Mucosa of stomach (tissue), 1 donor: ENCODE data around the gene NPEPL1.

Source experiments
- H3K27me3 ChIP-seq: one replicate; pipeline ENCODE4 v1.7.0; 2013; ENCODE audit warnings: mild to moderate bottlenecking, low read length; ENCODE audit not compliant: control insufficient read depth, insufficient read depth
- H3K36me3 ChIP-seq: one replicate; pipeline ENCODE4 v1.7.0; 2013; ENCODE audit warnings: low read length; ENCODE audit not compliant: control insufficient read depth, insufficient read depth
- H3K4me1 ChIP-seq: one replicate; pipeline ENCODE4 v1.7.0; 2013; ENCODE audit warnings: mild to moderate bottlenecking, low read length; ENCODE audit not compliant: control insufficient read depth, insufficient read depth
- H3K4me3 ChIP-seq: one replicate; pipeline ENCODE4 v1.7.0; 2013; ENCODE audit warnings: low read length
- H3K9ac ChIP-seq: one replicate; pipeline ENCODE4 v1.7.0; 2013; ENCODE audit warnings: mild to moderate bottlenecking, low read length, moderate library complexity
- H3K9me3 ChIP-seq: one replicate; pipeline ENCODE4 v1.7.0; 2013; ENCODE audit warnings: mild to moderate bottlenecking, low read length, moderate library complexity; ENCODE audit not compliant: control insufficient read depth
- donor health status: Pancreatic carcinoma.

NPEPL1 gene

DNA sequence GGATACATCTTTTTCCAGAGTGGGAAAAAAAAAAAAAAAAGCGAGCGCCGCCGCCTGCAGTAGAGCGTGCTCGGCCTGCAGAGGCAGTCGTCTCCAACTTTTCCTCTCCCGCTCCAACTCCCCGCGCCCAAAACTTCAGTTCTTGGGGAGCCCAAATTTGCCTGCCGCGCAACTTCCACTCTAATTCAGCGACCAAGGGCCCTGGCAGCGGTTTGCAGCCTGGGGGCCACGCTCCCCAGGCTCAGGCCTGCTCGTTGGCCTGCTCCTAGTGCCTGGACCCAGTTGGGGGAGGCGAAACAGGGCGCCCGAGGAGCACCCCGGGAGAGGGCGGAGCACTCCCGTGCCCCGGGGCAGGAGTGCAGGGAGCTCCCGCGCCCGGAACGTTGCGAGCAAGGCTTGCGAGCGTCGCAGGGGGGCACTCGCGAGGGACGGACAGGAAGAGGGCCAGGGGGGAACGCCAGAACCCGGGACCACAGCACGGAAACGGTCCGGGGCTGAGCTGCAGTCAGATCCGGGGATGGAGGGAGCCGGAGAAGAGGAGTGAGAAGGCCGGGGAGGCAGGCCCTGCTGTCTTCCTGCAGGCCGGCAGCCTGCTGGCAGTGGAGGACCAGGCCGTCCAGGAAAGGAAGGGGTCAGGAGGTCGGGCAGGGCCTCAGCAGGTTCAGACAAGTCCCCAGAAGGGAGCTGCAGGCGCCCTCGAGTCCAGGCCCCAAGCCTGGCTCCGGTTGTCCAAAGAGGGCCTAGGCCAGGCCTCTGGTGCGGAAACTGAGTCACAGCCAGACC is 41.6 kb upstream of the NPEPL1 start, which contains the start of gene STX16:
TSS of gene STX16 (plus strand) at position 508 of the 783 bp plus-strand sequence. CDS start 724 bp downstream, outside the sequence.
- peaks cover 10% of the 10 kb centered on the region for H3K4me1 ChIP-seq
- H3K36me3 ChIP-seq: no peaks in the 10 kb centered on the region
- H3K4me3 ChIP-seq: peak within 1 kb of the TSS; percentile 98
- H3K9me3 ChIP-seq: no peaks in the 10 kb centered on the region
- peak within 1 kb of the TSS; percentile 99 for H3K9ac ChIP-seq
- H3K27me3 ChIP-seq: no peaks in the 10 kb centered on the region

DNA sequence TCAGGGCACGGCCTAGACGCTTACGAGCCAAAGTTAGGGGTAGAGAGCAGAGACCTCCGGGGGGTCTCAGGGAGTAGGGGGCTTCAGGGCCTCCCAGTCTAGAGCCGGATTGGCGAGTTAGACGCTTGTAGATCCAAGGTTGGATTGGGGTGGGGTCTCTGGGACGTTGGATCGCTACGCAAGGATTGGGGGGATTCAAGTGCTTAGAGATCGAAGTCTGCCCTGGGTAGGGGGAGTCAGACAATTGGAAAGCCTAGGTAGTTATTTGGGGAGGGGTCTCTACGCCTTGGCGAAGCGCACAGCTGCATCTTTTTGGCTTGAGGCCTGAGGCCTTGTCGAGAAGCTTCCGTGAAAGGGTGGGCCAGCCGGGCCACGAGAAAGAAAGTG is 41.0 kb upstream of the NPEPL1 start:
- Histone ChIP-seq H3K9ac (peak overlapping the region; percentile 99), H3K36me3 (no peaks in the 10 kb centered on the region), H3K4me1 (peaks cover 10% of the 10 kb centered on the region), H3K9me3 (no peaks in the 10 kb centered on the region), H3K27me3 (no peaks in the 10 kb centered on the region), H3K4me3 (peak overlapping the region; percentile 98)

DNA sequence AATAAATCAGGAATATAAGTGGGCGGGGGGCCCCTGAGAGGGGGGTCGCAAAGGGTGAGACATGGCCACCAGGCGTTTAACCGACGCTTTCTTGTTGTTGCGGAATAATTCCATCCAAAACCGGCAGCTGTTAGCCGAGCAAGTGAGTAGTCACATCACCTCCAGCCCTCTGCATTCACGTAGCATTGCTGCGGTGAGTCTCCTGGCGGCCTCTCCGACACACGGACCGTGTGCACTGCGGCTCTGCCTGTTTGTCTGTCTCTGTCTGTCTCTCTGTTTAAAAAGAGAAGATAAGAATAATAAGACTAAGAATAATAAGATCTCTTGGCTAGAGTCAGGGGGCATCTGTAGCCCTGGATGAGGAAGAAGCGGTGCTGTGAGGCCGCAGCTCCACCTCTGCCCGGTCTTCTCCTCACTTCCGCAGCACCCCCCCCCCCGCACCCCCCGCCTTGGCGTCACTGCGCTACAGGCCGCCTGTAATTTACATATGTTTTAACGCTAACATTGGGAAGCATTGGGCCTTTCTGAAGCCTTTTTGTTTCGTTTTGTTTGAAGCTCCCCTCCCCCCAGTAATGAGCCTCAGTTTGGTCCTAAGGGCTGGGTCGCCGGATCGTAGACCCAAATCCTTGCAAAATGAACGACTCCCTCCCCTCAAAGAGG is 40.5 kb upstream of the NPEPL1 start:
- Histone ChIP-seq H3K9ac (peak overlapping the region; percentile 99), H3K27me3 (no peaks in the 10 kb centered on the region), H3K4me1 (peaks cover 10% of the 10 kb centered on the region)

DNA sequence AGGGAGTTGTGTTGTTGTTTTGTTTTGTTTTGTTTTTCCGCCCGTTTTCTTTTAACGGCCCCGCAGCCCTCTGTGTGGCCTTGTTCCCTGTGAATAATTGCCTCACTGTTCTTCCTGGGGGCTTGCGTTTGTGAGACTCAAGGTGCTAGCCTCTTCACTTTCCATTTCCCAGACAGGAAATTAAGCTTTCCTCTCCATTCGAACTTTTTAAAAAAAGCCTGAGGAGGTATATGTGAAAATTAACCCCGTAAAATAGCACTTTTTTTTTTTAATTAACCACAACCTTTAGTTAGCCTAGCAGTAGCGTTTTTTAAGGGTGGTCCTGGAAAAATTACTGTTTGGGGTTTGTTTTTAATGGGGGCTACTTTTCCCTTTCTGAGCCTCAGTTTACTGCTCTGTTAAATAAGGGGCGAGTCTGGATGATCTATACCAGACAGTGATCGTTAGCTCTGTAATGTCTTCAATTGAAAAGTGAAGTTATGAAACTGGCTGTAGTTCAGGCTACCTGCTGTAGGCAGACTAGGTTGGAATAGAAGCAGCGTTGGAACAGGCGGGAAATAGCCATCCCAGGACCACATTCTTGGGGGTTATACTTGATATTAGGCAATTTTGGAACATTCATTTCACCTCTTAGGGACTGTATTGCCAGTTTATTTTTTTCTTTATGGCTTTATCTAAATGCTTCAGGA is 39.9 kb upstream of the NPEPL1 start:
- no peaks in the 10 kb centered on the region for H3K36me3 ChIP-seq
- peaks cover 10% of the 10 kb centered on the region for H3K4me1 ChIP-seq
- no peaks in the 10 kb centered on the region for H3K27me3 ChIP-seq
- H3K9me3 ChIP-seq: no peaks in the 10 kb centered on the region
- peak overlapping the region; percentile 98 for H3K4me3 ChIP-seq
- peak overlapping the region; percentile 99 for H3K9ac ChIP-seq

More for the DNA sequence above, 40.5 kb upstream of the NPEPL1 start:
- Histone ChIP-seq H3K36me3 (no peaks in the 10 kb centered on the region), H3K4me3 (peak overlapping the region; percentile 98), H3K9me3 (no peaks in the 10 kb centered on the region)

DNA sequence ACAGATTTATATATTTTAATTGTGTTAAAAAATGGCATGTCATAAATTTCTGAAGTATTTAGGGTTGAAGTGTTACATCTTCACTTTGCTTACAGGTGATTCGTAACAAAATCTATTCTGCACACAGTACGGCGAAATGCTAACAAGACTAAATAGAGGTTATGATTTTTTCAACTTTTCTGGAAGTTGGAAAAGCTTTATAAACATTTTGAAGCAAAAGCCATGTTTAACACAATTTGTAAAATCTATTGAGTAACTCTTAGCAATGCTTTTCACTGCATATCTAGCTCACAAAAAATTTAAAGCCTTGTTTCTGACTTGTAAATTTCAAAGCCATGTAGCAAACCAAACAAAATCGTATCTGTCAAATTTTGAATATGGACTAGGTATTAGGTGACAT is 38.3 kb upstream of the NPEPL1 start:
- Histone ChIP-seq H3K36me3 (no peaks in the 10 kb centered on the region), H3K4me3 (no peak overlapping the region), H3K4me1 (peaks cover 7% of the 10 kb centered on the region), H3K27me3 (no peaks in the 10 kb centered on the region), H3K9me3 (no peaks in the 10 kb centered on the region), H3K9ac (no peak overlapping the region)

DNA sequence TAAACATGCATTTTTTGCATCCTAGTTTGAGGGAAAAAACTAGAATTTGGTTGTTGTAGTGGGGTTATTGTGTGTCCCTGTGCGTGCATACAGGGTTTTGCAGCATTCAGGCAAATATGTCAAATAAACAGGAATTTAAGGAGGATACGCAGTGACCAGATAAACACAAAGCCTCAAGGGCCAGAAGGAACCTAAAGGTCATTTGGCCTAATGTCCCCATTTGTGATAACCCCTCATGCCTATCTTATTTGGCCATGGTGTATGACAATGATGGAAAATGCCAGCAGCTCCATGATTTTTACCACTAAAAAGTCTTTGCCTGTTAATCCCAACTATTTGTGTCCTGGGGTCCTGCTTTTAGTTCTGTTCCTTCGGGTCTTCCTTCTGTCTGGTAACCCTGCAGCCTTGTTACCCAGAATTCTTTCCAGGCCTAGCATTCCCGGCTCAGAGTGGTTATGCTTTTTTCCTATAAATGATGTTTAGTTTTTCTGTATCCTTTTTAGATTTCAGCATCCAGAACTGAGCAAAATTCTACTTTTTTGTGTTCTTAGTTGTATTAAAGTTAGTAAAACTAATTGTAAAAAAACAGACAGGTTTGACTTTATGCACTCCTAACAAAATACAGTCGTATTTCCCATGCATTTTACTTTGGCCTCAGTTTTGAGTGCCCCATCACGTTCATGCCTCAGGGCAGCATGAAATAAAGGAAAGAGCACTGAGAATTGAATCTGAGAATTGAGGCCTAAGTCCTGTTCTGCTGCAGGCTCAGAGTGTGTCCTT is 37.1 kb upstream of the NPEPL1 start:
- no peaks in the 10 kb centered on the region for H3K36me3 ChIP-seq
- H3K9me3 ChIP-seq: no peaks in the 10 kb centered on the region
- peaks cover 5% of the 10 kb centered on the region for H3K4me1 ChIP-seq
- no peaks in the 10 kb centered on the region for H3K27me3 ChIP-seq
- no peak overlapping the region for H3K9ac ChIP-seq
- no peak overlapping the region for H3K4me3 ChIP-seq

DNA sequence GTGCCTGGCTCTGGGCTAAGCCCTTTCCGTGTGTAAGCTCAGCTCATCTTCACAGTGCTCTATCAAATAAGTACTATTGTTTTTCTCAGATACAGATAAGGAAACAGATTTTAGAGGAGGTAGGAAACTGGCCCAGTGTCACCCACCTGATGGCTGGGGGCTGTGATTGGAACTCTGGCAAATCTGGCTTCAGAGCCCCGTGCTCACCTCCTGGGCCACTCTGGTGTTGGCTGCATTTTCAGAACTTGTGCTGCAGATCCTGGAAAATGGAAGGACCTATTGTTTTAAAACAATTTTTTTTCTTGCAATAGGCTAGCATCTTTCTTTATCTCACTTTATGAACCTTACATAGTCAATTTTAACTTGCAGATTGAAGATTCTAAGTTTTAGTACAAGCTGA is 35.8 kb upstream of the NPEPL1 start:
- H3K9ac ChIP-seq: no peak overlapping the region
- peaks cover 5% of the 10 kb centered on the region for H3K4me1 ChIP-seq
- no peak overlapping the region for H3K4me3 ChIP-seq
- H3K27me3 ChIP-seq: no peaks in the 10 kb centered on the region
- H3K9me3 ChIP-seq: no peaks in the 10 kb centered on the region
- H3K36me3 ChIP-seq: peaks cover 5% of the 10 kb centered on the region

DNA sequence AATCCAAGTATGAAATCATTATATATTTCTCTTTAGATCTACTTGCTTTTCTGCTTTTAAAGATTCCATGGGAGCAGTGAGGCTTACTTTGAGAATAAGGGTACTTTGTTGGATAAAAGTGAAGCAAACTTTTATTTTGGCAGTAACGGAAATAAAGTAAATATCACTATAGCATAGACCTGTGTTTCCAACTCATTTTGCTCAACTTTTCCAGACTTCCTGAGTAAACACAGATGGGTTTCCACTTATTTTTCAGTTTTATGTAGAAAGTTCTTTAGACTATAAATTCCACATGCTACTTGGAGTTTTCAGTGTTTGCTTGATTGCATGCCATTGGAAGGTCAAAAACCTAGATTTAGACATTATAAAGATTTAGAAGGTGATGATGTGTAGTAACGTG is 35.3 kb upstream of the NPEPL1 start:
- Histone ChIP-seq H3K9ac (no peak overlapping the region), H3K4me1 (peaks cover 5% of the 10 kb centered on the region), H3K36me3 (peaks cover 5% of the 10 kb centered on the region), H3K4me3 (no peak overlapping the region), H3K27me3 (no peaks in the 10 kb centered on the region), H3K9me3 (no peaks in the 10 kb centered on the region)

DNA sequence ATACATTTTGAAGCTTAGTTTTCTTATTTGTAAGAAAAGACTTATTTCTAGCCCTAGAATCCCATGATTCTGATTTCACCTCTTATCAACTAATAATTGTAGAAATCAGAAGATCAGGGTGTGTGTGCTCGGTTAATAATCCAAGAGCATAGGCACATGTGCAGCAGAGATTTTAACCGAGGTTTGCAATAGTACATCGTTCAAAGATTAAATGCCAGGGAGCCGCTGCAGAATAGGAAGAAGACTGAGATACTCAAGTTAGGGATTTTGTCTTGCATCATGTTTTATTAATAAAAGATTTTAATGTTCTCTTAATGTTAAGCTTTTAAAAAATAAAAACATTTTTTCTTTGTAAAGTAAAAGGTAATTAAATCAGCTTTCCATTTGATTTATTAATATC is 34.6 kb upstream of the NPEPL1 start:
- Histone ChIP-seq H3K36me3 (peaks cover 5% of the 10 kb centered on the region), H3K4me1 (peaks cover under 1% of the 10 kb centered on the region), H3K9me3 (no peaks in the 10 kb centered on the region), H3K9ac (no peak overlapping the region), H3K27me3 (no peaks in the 10 kb centered on the region), H3K4me3 (no peak overlapping the region)

DNA sequence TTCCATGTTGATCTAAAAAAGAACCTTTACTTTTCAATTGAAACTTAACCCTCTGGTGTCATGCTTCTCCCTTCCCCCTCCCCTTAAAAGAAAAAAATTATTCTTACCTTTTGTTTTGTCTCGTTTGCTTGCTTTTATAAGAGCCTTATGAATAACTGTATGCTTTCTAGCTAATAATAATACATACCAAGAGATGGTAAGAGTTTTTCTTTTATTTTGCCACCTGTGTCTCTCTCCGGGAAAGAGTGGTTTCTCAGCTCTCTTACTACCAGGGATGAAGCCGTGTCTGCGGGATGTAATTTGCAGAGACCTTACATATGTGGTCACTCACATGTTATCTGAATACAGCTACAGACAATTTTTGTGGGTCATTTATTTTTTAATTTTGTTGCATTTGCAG is 33.8 kb upstream of the NPEPL1 start:
- Histone ChIP-seq H3K9ac (no peak overlapping the region), H3K36me3 (peaks cover 5% of the 10 kb centered on the region)

DNA sequence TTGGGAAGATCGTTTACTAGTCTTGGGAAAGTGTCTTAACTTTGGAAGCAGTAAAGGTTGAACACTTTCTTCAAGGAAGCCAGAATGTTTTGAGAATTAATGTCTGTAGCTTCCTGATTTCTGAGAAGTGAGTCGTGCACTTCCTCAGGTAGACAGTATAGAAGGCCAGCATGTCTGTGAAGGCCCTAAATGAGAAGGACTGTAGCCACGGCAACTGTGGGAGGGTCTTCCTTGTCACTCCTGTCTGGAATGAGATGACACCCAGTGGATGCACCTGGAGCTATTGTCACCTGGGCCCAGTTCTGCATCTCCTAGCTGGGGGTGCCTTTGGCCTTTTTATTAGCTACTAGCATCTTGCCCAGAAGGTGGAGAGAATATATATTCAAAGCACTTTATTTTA is 32.8 kb upstream of the NPEPL1 start:
- no peaks in the 10 kb centered on the region for H3K9me3 ChIP-seq
- H3K4me3 ChIP-seq: no peak overlapping the region
- H3K4me1 ChIP-seq: no peaks in the 10 kb centered on the region
- no peak overlapping the region for H3K9ac ChIP-seq
- H3K36me3 ChIP-seq: peaks cover 5% of the 10 kb centered on the region
- H3K27me3 ChIP-seq: no peaks in the 10 kb centered on the region

More for the DNA sequence above, 33.8 kb upstream of the NPEPL1 start:
- Histone ChIP-seq H3K27me3 (no peaks in the 10 kb centered on the region), H3K4me3 (no peak overlapping the region), H3K9me3 (no peaks in the 10 kb centered on the region), H3K4me1 (no peaks in the 10 kb centered on the region)
